HG03064 (cell line): ENCODE measurements around the gene HLA-DRA.
"Not testable (repeated sequence)": the region's sequence is repeated elsewhere in the genome, so short reads cannot be mapped to it uniquely, and the experiment has no call there.

Source experiments
- ATAC-seq: cut with Tn5 transposase; IDR thresholded peaks from one replicate; pipeline ENCODE4 v1.9.1; 2021; ENCODE audit warnings: low read depth; ENCODE audit not compliant: unreplicated experiment

HLA-DRA gene

GRCh38 chr6:32430179-32430578, 9.5 kb upstream of the HLA-DRA start:
- no peak for ATAC-seq

GRCh38 chr6:32431142-32431541, 8.5 kb upstream of the HLA-DRA start:
- no peak for ATAC-seq

GRCh38 chr6:32432050-32432450, 7.6 kb upstream of the HLA-DRA start:
- no peak for ATAC-seq

- ATAC-seq: not testable (repeated sequence)
Observed at GRCh38 chr6:32433950-32434349, 5.7 kb upstream of the HLA-DRA start.

GRCh38 chr6:32436186-32436585, 3.5 kb upstream of the HLA-DRA start:
- no peak for ATAC-seq

- ATAC-seq: no peak
Observed at GRCh38 chr6:32436995-32437836, 2.5 kb upstream of the HLA-DRA start.

- no peak for ATAC-seq
Observed at GRCh38 chr6:32439139-32439538, 548 bp upstream of the HLA-DRA start.

- no peak for ATAC-seq
Observed at GRCh38 chr6:32442243-32442667, 2.6 kb downstream of the HLA-DRA start.

- ATAC-seq: no peak
Observed at GRCh38 chr6:32442977-32443552, 3.4 kb downstream of the HLA-DRA start.

- no peak for ATAC-seq
Observed at GRCh38 chr6:32444433-32444832, 4.7 kb downstream of the HLA-DRA start.

- ATAC-seq: no peak
Observed at GRCh38 chr6:32445321-32445854, 5.7 kb downstream of the HLA-DRA start.

GRCh38 chr6:32447932-32448331, 8.2 kb downstream of the HLA-DRA start:
- ATAC-seq: no peak

- ATAC-seq: no peak
Observed at GRCh38 chr6:32449088-32449736, 9.5 kb downstream of the HLA-DRA start.

- no peak for ATAC-seq
Observed at GRCh38 chr6:32457054-32457453, 17.4 kb downstream of the HLA-DRA start.

- ATAC-seq: no peak
Observed at GRCh38 chr6:32459781-32460424, 20.2 kb downstream of the HLA-DRA start.

- no peak for ATAC-seq
Observed at GRCh38 chr6:32460528-32460927, 20.8 kb downstream of the HLA-DRA start.

GRCh38 chr6:32461493-32461892, 21.8 kb downstream of the HLA-DRA start:
- ATAC-seq: no peak

- ATAC-seq: no peak
Observed at GRCh38 chr6:32462609-32463008, 22.9 kb downstream of the HLA-DRA start.

- ATAC-seq: not testable (repeated sequence)
Observed at GRCh38 chr6:32467743-32468503, 28.2 kb downstream of the HLA-DRA start.

GRCh38 chr6:32472781-32473375, 33.2 kb downstream of the HLA-DRA start:
- ATAC-seq: no peak
